Liver (tissue), 3 donors: ENCODE results near the gene ACTL8.

ENCODE experiments used
- EGR1 ChIP-seq, 2 donors: IDR thresholded peaks; 2 replicates each; pipeline ENCODE4 v1.6.1; 2016 to 2018; ENCODE audit warnings: antibody characterized with exemption in 2 of 2, low read depth in 2 of 2
- HNF4G ChIP-seq: IDR thresholded peaks from 2 replicates; pipeline ENCODE4 v1.6.1; 2016; ENCODE audit warnings: antibody characterized with exemption
- JUND ChIP-seq, 2 donors: IDR thresholded peaks; 2 replicates each; pipeline ENCODE4 v1.6.1; 2016; ENCODE audit warnings: antibody characterized with exemption in 2 of 2
- NR2F2 ChIP-seq: IDR thresholded peaks from 2 replicates; pipeline ENCODE4 v1.6.1; 2016; ENCODE audit warnings: antibody characterized with exemption
- RAD21 ChIP-seq, 2 donors: IDR thresholded peaks; 2 replicates each; pipeline ENCODE4 v1.6.1; 2016; ENCODE audit warnings: antibody characterized with exemption in 2 of 2, mild to moderate bottlenecking in 2 of 2
- SP1 ChIP-seq: IDR thresholded peaks from 2 replicates; pipeline ENCODE4 v1.6.1; 2018; ENCODE audit warnings: antibody characterized with exemption, mild to moderate bottlenecking
- TAF1 ChIP-seq: conservative IDR thresholded peaks from 2 replicates; pipeline ENCODE4 v1.6.1; 2016; ENCODE audit warnings: antibody characterized with exemption, mild to moderate bottlenecking
- YY1 ChIP-seq: IDR thresholded peaks from 2 replicates; pipeline ENCODE4 v1.6.1; 2016; ENCODE audit warnings: antibody characterized with exemption, mild to moderate bottlenecking
- TF ChIP-seq, protein P1 (sequence below): fragments of 150-350 bp; IDR thresholded peaks from 2 replicates; pipeline ENCODE4 v1.5.1; 2017; ENCODE audit warnings: improper control_type of control experiment, low read depth, low read length; ENCODE audit not compliant: missing input control
- TF ChIP-seq, protein P2 (sequence below): IDR thresholded peaks from 2 replicates; pipeline ENCODE4 v1.6.1; 2016; ENCODE audit warnings: antibody characterized with exemption
- TF ChIP-seq, protein P3 (sequence below): IDR thresholded peaks from 2 replicates; pipeline ENCODE4 v1.6.1; 2016; ENCODE audit warnings: antibody characterized with exemption, mild to moderate bottlenecking
- TF ChIP-seq, protein P4 (sequence below): IDR thresholded peaks from 2 replicates; pipeline ENCODE4 v1.6.1; 2016; ENCODE audit warnings: antibody characterized with exemption
- donor health status: healthy.
- donor health status: healthy.

DNA sequence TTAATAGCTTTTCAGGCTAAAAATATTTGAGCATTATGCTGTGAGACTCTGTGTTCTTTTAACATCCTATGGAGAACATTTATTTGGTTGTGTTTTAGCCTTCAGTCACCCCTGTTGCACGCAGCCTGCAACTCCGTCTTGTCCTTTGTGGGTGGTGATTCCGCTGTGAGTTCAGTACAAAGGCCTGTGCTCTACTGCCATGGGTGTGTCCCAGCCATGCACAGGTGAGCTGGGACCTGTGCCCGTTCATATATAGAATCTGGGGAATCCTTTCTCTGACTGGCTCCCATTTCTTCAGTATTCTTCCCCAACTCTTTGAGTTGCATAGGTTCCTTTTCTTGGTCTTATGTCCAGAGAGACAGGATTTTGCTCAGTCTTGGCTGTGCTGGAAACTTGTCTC is 61.4 kb downstream of the ACTL8 start:
- TF ChIP-seq, protein P1, sequence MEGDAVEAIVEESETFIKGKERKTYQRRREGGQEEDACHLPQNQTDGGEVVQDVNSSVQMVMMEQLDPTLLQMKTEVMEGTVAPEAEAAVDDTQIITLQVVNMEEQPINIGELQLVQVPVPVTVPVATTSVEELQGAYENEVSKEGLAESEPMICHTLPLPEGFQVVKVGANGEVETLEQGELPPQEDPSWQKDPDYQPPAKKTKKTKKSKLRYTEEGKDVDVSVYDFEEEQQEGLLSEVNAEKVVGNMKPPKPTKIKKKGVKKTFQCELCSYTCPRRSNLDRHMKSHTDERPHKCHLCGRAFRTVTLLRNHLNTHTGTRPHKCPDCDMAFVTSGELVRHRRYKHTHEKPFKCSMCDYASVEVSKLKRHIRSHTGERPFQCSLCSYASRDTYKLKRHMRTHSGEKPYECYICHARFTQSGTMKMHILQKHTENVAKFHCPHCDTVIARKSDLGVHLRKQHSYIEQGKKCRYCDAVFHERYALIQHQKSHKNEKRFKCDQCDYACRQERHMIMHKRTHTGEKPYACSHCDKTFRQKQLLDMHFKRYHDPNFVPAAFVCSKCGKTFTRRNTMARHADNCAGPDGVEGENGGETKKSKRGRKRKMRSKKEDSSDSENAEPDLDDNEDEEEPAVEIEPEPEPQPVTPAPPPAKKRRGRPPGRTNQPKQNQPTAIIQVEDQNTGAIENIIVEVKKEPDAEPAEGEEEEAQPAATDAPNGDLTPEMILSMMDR, result no peak
- no peak for TF ChIP-seq YY1
- TF ChIP-seq RAD21 (IDR thresholded peaks at IDR 0.05), result no peak
- TF ChIP-seq TAF1, result no peak
- TF ChIP-seq, protein P2, sequence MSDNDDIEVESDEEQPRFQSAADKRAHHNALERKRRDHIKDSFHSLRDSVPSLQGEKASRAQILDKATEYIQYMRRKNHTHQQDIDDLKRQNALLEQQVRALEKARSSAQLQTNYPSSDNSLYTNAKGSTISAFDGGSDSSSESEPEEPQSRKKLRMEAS, result no peak
- no peak for TF ChIP-seq SP1
- TF ChIP-seq, protein P3, sequence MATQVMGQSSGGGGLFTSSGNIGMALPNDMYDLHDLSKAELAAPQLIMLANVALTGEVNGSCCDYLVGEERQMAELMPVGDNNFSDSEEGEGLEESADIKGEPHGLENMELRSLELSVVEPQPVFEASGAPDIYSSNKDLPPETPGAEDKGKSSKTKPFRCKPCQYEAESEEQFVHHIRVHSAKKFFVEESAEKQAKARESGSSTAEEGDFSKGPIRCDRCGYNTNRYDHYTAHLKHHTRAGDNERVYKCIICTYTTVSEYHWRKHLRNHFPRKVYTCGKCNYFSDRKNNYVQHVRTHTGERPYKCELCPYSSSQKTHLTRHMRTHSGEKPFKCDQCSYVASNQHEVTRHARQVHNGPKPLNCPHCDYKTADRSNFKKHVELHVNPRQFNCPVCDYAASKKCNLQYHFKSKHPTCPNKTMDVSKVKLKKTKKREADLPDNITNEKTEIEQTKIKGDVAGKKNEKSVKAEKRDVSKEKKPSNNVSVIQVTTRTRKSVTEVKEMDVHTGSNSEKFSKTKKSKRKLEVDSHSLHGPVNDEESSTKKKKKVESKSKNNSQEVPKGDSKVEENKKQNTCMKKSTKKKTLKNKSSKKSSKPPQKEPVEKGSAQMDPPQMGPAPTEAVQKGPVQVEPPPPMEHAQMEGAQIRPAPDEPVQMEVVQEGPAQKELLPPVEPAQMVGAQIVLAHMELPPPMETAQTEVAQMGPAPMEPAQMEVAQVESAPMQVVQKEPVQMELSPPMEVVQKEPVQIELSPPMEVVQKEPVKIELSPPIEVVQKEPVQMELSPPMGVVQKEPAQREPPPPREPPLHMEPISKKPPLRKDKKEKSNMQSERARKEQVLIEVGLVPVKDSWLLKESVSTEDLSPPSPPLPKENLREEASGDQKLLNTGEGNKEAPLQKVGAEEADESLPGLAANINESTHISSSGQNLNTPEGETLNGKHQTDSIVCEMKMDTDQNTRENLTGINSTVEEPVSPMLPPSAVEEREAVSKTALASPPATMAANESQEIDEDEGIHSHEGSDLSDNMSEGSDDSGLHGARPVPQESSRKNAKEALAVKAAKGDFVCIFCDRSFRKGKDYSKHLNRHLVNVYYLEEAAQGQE, result no peak
- TF ChIP-seq JUND (IDR thresholded peaks at IDR 0.05), result no peak
- TF ChIP-seq EGR1 (IDR thresholded peaks at IDR 0.05; ENCODE audit: low read depth in 2 of 2), result no peak
- TF ChIP-seq NR2F2, result no peak
- no peak for TF ChIP-seq HNF4G
- TF ChIP-seq, protein P4, sequence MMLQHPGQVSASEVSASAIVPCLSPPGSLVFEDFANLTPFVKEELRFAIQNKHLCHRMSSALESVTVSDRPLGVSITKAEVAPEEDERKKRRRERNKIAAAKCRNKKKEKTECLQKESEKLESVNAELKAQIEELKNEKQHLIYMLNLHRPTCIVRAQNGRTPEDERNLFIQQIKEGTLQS, result no peak
